ENCODE measurements around the gene COPZ2. TPM values are rescaled to one million over a fixed set of nuclear protein-coding genes. Genes with fewer than 3 reads are reported as not detected.
A peak's percentile ranks its signal among the peaks of the same experiment; 100 is the strongest.

Gene COPZ2
- total RNA-seq, 1 donor from 2014 or later = 155 TPM

DNA sequence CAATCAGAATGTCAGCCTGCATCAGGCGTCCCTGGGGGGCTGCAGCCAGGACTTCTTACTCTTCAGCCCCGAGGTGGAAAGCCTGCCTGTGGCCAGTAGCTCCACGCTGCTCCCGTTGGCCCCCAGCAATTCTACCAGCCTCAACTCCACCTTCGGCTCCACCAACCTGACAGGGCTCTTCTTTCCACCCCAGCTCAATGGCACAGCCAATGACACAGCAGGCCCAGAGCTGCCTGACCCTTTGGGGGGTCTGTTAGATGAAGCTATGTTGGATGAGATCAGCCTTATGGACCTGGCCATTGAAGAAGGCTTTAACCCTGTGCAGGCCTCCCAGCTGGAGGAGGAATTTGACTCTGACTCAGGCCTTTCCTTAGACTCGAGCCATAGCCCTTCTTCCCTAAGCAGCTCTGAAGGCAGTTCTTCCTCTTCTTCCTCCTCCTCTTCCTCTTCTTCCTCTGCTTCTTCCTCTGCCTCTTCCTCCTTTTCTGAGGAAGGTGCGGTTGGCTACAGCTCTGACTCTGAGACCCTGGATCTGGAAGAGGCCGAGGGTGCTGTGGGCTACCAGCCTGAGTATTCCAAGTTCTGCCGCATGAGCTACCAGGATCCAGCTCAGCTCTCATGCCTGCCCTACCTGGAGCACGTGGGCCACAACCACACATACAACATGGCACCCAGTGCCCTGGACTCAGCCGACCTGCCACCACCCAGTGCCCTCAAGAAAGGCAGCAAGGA lies 21.0 kb upstream of the COPZ2 start:
- intact Hi-C loops (cut with DNase I) = loop anchor here (10.0 kb wide), 1 partner anchor 1136 kb away; no protein-coding TSS in a partner anchor
- Histone ChIP-seq H3K27me3 (no peaks in the 10 kb centered on the region), H3K9me3 (no peaks in the 10 kb centered on the region), H3K4me1 (peaks cover 15 to 29% of the 10 kb centered on the region in 2 donors), H3K4me3 (no peak overlapping the region), H3K27ac (no peak overlapping the region), H3K36me3 (peaks cover 60 to 86% of the 10 kb centered on the region in 2 donors)
- DNase-seq (ENCODE audit: low spot score in 2 of 2) = no peak
- TF ChIP-seq, protein P1, sequence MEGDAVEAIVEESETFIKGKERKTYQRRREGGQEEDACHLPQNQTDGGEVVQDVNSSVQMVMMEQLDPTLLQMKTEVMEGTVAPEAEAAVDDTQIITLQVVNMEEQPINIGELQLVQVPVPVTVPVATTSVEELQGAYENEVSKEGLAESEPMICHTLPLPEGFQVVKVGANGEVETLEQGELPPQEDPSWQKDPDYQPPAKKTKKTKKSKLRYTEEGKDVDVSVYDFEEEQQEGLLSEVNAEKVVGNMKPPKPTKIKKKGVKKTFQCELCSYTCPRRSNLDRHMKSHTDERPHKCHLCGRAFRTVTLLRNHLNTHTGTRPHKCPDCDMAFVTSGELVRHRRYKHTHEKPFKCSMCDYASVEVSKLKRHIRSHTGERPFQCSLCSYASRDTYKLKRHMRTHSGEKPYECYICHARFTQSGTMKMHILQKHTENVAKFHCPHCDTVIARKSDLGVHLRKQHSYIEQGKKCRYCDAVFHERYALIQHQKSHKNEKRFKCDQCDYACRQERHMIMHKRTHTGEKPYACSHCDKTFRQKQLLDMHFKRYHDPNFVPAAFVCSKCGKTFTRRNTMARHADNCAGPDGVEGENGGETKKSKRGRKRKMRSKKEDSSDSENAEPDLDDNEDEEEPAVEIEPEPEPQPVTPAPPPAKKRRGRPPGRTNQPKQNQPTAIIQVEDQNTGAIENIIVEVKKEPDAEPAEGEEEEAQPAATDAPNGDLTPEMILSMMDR (IDR thresholded peaks at IDR 0.05) = no peak

DNA sequence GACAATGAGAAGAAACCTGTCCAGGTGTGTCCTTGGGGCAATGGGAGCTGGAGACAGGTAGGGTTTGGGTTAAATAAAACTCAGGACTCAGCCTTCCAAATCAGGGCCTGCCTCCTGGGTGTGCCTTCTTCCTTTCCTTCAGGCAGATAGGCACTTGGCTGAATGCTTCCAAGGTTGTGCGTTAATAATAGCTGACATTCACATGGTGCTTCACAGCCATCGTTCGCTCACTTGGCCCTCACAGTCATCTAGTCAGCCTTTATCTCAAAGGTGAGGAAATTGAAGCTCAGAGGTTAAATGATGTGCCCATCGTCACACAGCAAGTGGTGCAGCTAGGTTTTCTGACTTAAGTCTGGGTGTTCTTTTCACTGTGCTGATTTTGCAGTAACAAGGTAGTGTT lies 20.0 kb upstream of the COPZ2 start:
- Histone ChIP-seq H3K4me1 (peaks cover 23 to 38% of the 10 kb centered on the region in 2 donors), H3K27me3 (no peaks in the 10 kb centered on the region), H3K36me3 (peaks cover 57 to 77% of the 10 kb centered on the region in 2 donors), H3K9me3 (no peaks in the 10 kb centered on the region), H3K4me3 (no peak overlapping the region), H3K27ac (no peak overlapping the region)
- TF ChIP-seq, protein P1 (IDR thresholded peaks at IDR 0.05) = no peak
- DNase-seq (ENCODE audit: low spot score in 2 of 2) = no peak
- intact Hi-C loops (cut with DNase I) = loop anchor here (10.0 kb wide), 1 partner anchor 1137 kb away; no protein-coding TSS in a partner anchor

DNA sequence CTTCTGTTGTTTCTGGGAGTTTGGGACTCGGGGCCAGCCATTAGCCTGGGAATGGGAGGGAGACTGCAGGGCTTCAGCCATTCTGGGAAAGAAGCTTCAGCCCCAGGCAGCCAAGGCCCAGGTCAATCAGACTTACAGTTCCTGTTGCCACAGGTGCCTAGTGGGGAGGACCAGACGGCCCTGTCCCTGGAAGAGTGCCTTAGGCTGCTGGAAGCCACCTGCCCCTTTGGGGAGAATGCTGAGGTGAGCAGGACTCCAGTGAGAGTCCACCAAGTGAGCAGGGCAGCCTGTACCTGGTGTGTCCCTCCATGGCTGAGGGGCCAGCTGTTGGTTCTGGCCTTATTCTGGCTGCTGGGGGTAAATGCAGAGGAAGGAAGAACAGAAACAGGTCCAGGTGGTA lies 19.3 kb upstream of the COPZ2 start:
- no peaks in the 10 kb centered on the region for H3K27me3 ChIP-seq
- H3K4me3 ChIP-seq = no peak overlapping the region
- peaks cover 50 to 70% of the 10 kb centered on the region in 2 donors for H3K36me3 ChIP-seq
- H3K27ac ChIP-seq = no peak overlapping the region
- H3K4me1 ChIP-seq = peaks cover 29 to 46% of the 10 kb centered on the region in 2 donors
- no peaks in the 10 kb centered on the region for H3K9me3 ChIP-seq
- no peak for DNase-seq (ENCODE audit: low spot score in 2 of 2)
- TF ChIP-seq, protein P1 (IDR thresholded peaks at IDR 0.05) = no peak
- intact Hi-C loops (cut with DNase I) = loop anchor here (10.0 kb wide), 1 partner anchor 1138 kb away; no protein-coding TSS in a partner anchor

DNA sequence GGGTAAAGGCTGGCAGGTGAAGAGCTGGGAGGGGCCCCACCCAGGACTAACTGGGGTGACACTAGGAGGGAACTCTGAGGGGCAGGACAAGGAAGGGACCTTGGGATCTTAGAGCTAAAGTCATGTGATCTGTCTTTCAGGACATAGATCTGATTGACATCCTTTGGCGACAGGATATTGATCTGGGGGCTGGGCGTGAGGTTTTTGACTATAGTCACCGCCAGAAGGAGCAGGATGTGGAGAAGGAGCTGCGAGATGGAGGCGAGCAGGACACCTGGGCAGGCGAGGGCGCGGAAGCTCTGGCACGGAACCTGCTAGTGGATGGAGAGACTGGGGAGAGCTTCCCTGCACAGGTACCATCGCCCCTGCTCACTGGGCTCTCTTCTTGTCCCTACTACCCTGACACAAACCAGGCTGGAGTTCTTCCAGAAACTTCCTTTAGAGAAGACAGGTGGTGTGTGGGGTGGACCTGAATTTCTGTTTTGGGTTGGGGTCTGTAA lies 18.7 kb upstream of the COPZ2 start:
- Histone ChIP-seq H3K9me3 (no peaks in the 10 kb centered on the region), H3K27me3 (no peaks in the 10 kb centered on the region), H3K36me3 (peaks cover 48 to 67% of the 10 kb centered on the region in 2 donors), H3K27ac (peak overlapping the region in 1 of 2 donors; percentile 5), H3K4me1 (peaks cover 30 to 51% of the 10 kb centered on the region in 2 donors), H3K4me3 (no peak overlapping the region)
- no peak for DNase-seq (ENCODE audit: low spot score in 2 of 2)
- intact Hi-C loops (cut with DNase I) = loop anchor here (10.0 kb wide), 1 partner anchor 1139 kb away; no protein-coding TSS in a partner anchor
- TF ChIP-seq, protein P1 (IDR thresholded peaks at IDR 0.05) = no peak

DNA sequence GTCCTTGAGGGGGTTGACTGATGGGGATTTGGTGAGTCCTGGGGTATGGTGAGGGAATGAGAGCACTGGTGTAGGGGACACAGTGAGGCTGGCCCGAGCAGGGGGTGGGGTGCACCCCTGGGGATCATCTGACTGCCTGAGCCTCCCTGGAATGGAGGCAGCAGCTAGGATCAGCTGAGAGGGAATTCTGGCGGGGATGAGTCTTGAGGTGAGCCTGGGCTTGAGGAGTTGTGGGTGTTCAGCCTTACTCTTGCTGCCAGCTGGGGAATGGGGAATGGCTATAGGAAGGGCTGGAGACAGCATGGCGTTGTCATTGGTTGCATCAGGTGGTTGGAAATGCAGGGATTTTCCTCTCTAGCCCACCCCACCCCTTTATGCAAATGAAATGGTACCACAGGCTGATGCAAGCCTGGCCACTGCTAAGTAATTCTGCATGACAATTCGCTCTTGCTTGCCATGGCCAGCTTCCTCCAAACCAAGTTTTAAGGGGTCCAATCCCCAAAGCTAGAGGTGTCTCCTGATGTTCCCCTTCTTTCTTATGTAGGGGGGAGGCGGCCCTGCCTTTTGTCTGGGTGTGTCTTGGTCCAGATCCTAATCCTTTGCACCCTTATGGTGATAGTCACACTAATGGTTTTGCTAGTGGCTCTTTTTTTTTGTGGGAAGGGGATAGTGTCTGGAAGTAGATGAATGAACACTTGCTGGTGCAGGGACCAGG lies 18.1 kb upstream of the COPZ2 start:
- H3K4me3 ChIP-seq = no peak overlapping the region
- H3K9me3 ChIP-seq = no peaks in the 10 kb centered on the region
- H3K36me3 ChIP-seq = peaks cover 45 to 68% of the 10 kb centered on the region in 2 donors
- peaks cover 36 to 57% of the 10 kb centered on the region in 2 donors for H3K4me1 ChIP-seq
- peak overlapping the region in 1 of 2 donors; percentile 90 for H3K27ac ChIP-seq
- no peaks in the 10 kb centered on the region for H3K27me3 ChIP-seq
- TF ChIP-seq, protein P1 (IDR thresholded peaks at IDR 0.05) = no peak
- no peak for DNase-seq (ENCODE audit: low spot score in 2 of 2)
- intact Hi-C loops (cut with DNase I) = loop anchor here (10.0 kb wide), 1 partner anchor 1139 kb away; no protein-coding TSS in a partner anchor

All from ascending aorta (tissue), 2 donors.